Prostate gland (tissue), 2 donors: Measurements from ENCODE around the gene CD40. TPM values are rescaled to one million over a fixed set of nuclear protein-coding genes. Genes with fewer than 3 reads are reported as not detected.

Experiments
- DNase-seq: peaks from one replicate; pipeline ENCODE4 v3.0.0-alpha.2; 2019; ENCODE audit warnings: low spot score
- H3K27ac ChIP-seq, 2 donors: fragments of 200-600 bp; sonication (generic); 2 replicates each; pipeline ENCODE4 v1.5.1; 2017 to 2019
- H3K27me3 ChIP-seq: fragments of 200-600 bp; sonication (generic); replicated peaks from 2 replicates; pipeline ENCODE4 v1.5.1; 2019; ENCODE audit not compliant: insufficient read depth
- H3K36me3 ChIP-seq, 2 donors: fragments of 200-600 bp; sonication (generic); 1 replicate in 1 of 2; 2 replicates in 1 of 2; pipeline versions ENCODE4 v1.5.1 to v1.8.1; 2017 to 2019
- H3K4me1 ChIP-seq: fragments of 200-600 bp; sonication (generic); replicated peaks from 2 replicates; pipeline ENCODE4 v1.5.1; 2019
- H3K4me3 ChIP-seq, 2 donors: fragments of 200-600 bp; sonication (generic); 2 replicates each; pipeline ENCODE4 v1.5.1; 2017 to 2019
- H3K9me3 ChIP-seq: fragments of 200-600 bp; sonication (generic); 2 replicates; pipeline ENCODE4 v1.5.1; 2017
- POLR2A ChIP-seq: fragments of 450-650 bp; IDR thresholded peaks from one replicate; pipeline ENCODE4 v1.6.1; 2016; ENCODE audit warnings: antibody characterized with exemption, mild to moderate bottlenecking
- POLR2AphosphoS5 ChIP-seq: sonication (generic); formaldehyde crosslinking; IDR thresholded peaks from one replicate; pipeline ENCODE4 v1.6.1; 2017; ENCODE audit warnings: antibody characterized with exemption
- WGBS: methylation state at CpG from one replicate; pipeline ENCODE4 v1.1.5; 2018; 5-methylcytosine and 5-hydroxymethylcytosine counted together
- intact Hi-C: fragments of 100-400 bp; cut with DNase I; formaldehyde crosslinking; loops from one replicate; pipeline ENCODE4 v1.14.2; 2022
- total RNA-seq, 2 donors: library from RNA; depleted of rRNA; stranded (reverse); fragments of >200 nt; gene quantifications; one replicate each; pipeline ENCODE4 v1.1.0, GENCODE V29; 2016
- TF ChIP-seq, protein P1 (sequence below), 4 experiments: fragments of 200-600 bp in 2 of 4; fragments of 450-650 bp in 2 of 4; sonication (generic) in 2 of 4; IDR thresholded peaks; 1 replicate in 3 of 4; 2 replicates in 1 of 4; pipeline ENCODE4 v1.5.1; 2016 to 2019; ENCODE audit warnings: antibody characterized with exemption in 4 of 4, mild to moderate bottlenecking in 2 of 4, moderate library complexity in 2 of 4

Gene CD40
- total RNA-seq, 2 donors from 2014 or later, result 16.9 to 27.1 TPM

GRCh38 chr20:46081074-46081473 is 37.0 kb upstream of the CD40 start:
- Histone ChIP-seq H3K27ac (no peak overlapping the region), H3K27me3 (no peaks in the 10 kb centered on the region), H3K4me3 (no peak overlapping the region), H3K36me3 (no peaks in the 10 kb centered on the region), H3K9me3 (no peaks in the 10 kb centered on the region), H3K4me1 (no peaks in the 10 kb centered on the region)
- WGBS, result 83% methylated on average over 1 of the region's 1 CpG
- no peak for DNase-seq
- intact Hi-C loops, result loop anchor here (10.0 kb wide), 1 partner anchor 56 kb away; the partner anchor contains the start of gene SLC12A5
- TF ChIP-seq POLR2AphosphoS5, result no peak
- TF ChIP-seq, protein P1, sequence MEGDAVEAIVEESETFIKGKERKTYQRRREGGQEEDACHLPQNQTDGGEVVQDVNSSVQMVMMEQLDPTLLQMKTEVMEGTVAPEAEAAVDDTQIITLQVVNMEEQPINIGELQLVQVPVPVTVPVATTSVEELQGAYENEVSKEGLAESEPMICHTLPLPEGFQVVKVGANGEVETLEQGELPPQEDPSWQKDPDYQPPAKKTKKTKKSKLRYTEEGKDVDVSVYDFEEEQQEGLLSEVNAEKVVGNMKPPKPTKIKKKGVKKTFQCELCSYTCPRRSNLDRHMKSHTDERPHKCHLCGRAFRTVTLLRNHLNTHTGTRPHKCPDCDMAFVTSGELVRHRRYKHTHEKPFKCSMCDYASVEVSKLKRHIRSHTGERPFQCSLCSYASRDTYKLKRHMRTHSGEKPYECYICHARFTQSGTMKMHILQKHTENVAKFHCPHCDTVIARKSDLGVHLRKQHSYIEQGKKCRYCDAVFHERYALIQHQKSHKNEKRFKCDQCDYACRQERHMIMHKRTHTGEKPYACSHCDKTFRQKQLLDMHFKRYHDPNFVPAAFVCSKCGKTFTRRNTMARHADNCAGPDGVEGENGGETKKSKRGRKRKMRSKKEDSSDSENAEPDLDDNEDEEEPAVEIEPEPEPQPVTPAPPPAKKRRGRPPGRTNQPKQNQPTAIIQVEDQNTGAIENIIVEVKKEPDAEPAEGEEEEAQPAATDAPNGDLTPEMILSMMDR (IDR thresholded peaks at IDR 0.05), result no peak
- TF ChIP-seq POLR2A, result no peak

GRCh38 chr20:46083101-46083500 is 35.0 kb upstream of the CD40 start:
- no peak for DNase-seq
- Histone ChIP-seq H3K9me3 (no peaks in the 10 kb centered on the region), H3K36me3 (no peaks in the 10 kb centered on the region), H3K27ac (no peak overlapping the region), H3K27me3 (no peaks in the 10 kb centered on the region), H3K4me1 (peaks cover 8% of the 10 kb centered on the region), H3K4me3 (no peak overlapping the region)
- intact Hi-C loops, result loop anchor here (10.0 kb wide), 1 partner anchor 58 kb away; the partner anchor contains the start of gene SLC12A5
- WGBS, result 60% methylated on average over 6 of the region's 6 CpGs
- TF ChIP-seq, protein P1 (IDR thresholded peaks at IDR 0.05), result no peak
- TF ChIP-seq POLR2AphosphoS5 (no peak), POLR2A (no peak)

DNA sequence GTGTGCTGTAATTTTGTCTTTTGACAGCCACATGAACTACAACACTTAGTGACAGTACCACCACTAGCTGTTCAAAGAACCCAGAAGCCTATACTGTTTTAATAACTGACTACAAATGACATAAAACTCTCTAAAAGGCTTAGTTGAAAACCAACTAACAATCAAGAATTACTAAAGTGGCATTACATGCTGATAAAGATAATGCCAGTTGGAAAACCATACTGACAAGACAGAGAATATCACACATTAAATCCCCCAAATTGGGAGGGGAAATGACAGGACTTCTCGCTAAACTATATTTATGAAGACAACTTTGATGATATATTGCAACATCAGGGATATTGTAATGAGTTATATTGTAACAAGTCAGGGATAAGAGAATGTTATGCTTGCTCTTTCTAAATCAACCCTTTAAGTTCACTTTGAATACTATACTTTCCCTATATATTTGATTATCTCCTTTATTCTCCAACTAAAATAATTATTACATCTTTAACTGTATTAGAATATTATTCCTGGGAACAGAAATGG is 34.5 kb upstream of the CD40 start:
- WGBS, result 91% methylated on average over 1 of the region's 1 CpG
- TF ChIP-seq POLR2A, result no peak
- TF ChIP-seq POLR2AphosphoS5, result no peak
- TF ChIP-seq, protein P1 (IDR thresholded peaks at IDR 0.05), result no peak
- Histone ChIP-seq H3K4me1 (peaks cover 8% of the 10 kb centered on the region), H3K27me3 (no peaks in the 10 kb centered on the region), H3K27ac (no peak overlapping the region), H3K36me3 (no peaks in the 10 kb centered on the region), H3K4me3 (no peak overlapping the region), H3K9me3 (no peaks in the 10 kb centered on the region)
- intact Hi-C loops, result loop anchor here (10.0 kb wide), 1 partner anchor 59 kb away; the partner anchor contains the start of gene SLC12A5
- no peak for DNase-seq

DNA sequence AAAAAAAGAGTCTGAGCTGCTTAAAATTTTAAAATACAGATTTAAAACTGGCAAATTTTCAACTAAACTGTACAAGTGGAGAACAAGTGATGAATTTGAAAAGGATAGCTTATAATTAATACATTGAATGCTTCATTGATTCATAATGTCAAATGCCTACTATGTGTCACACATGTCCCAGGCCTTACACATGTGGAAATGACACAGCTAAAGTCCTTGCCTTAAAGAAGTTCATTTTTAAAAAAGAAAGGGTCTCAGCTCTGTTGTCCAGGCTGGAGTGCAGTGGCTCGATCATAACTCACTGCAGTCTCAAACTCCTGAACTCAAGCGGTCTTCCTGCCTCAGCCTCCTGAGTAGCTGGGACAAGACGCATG is 33.3 kb upstream of the CD40 start:
- Histone ChIP-seq H3K36me3 (no peaks in the 10 kb centered on the region), H3K4me3 (no peak overlapping the region), H3K9me3 (no peaks in the 10 kb centered on the region), H3K4me1 (peaks cover 8% of the 10 kb centered on the region), H3K27ac (no peak overlapping the region), H3K27me3 (no peaks in the 10 kb centered on the region)
- DNase-seq, result no peak
- intact Hi-C loops, result loop anchor here (10.0 kb wide), 1 partner anchor 60 kb away; the partner anchor contains the start of gene SLC12A5
- no peak for TF ChIP-seq POLR2AphosphoS5
- TF ChIP-seq, protein P1 (IDR thresholded peaks at IDR 0.05), result no peak
- TF ChIP-seq POLR2A, result no peak
- 78% methylated on average over 3 of the region's 3 CpGs for WGBS

DNA sequence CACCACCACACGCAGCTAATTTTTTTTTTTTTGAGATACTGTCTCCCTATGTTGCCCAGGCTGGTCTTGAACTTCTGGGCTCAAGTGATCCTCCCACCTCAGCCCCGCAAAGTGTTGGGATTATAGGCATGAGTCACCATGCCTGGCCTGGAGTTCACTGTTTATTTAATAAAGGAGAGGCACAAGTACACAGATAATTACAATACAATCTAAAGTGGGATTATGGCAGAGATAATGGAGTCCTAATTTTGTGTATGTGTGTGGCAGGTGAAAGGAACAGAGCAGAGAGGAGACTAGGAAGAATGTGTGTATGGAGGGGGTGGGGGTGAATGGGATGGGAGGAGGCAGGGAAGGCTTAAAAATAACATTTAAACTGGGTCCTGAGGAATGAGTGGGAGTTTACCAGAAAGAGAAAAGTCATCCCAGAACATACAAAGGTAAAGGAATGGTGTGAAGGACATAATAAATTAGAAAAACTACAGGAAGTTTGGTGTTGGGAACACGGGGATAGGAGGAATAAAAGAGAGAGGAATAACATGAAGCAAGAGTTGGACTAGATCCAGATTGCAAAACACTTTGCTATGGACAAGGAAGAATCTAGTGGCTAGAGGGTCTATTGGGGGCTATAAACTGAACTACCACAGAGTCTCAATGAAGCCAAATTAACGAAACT is 32.8 kb upstream of the CD40 start:
- H3K27ac ChIP-seq, result no peak overlapping the region
- DNase-seq, result no peak
- no peaks in the 10 kb centered on the region for H3K36me3 ChIP-seq
- no peaks in the 10 kb centered on the region for H3K9me3 ChIP-seq
- no peak overlapping the region for H3K4me3 ChIP-seq
- WGBS, result 32% methylated on average over 4 of the region's 4 CpGs
- TF ChIP-seq POLR2A (no peak), POLR2AphosphoS5 (no peak)
- TF ChIP-seq, protein P1 (IDR thresholded peaks at IDR 0.05), result no peak
- H3K4me1 ChIP-seq, result peaks cover 8% of the 10 kb centered on the region
- intact Hi-C loops, result loop anchor here (10.0 kb wide), 1 partner anchor 61 kb away; the partner anchor contains the start of gene SLC12A5
- H3K27me3 ChIP-seq, result no peaks in the 10 kb centered on the region
